GM23338 (cell line): ENCODE data around the gene IL13. TPM values are rescaled to one million over a fixed set of nuclear protein-coding genes. Genes with fewer than 3 reads are reported as not detected.

ENCODE experiments used
- ATAC-seq: fragments of 200-7000 bp; cut with Tn5 transposase; 3 replicates; pipeline ENCODE4 v1.9.1; 2020
- DNase-seq: peaks from one replicate; pipeline ENCODE4 v3.0.0-alpha.2; 2015; ENCODE audit warnings: low spot score
- H2AFZ ChIP-seq: fragments of 200-600 bp; sonication (generic); 2 replicates; pipeline ENCODE4 v1.8.0; 2016; ENCODE audit warnings: antibody characterized with exemption, mild to moderate bottlenecking, moderate library complexity
- H3F3A ChIP-seq: fragments of 200-600 bp; sonication (generic); replicated peaks from 2 replicates; pipeline ENCODE4 v1.8.0; 2017; ENCODE audit warnings: antibody characterized with exemption, mixed run types, low read depth
- H3K27ac ChIP-seq: fragments of 200-600 bp; sonication (generic); 2 replicates; pipeline ENCODE4 v1.6.1; 2016; ENCODE audit warnings: low read depth
- H3K27me3 ChIP-seq: fragments of 200-600 bp; sonication (generic); 2 replicates; pipeline ENCODE4 v1.8.0; 2016; ENCODE audit warnings: mild to moderate bottlenecking, mixed run types, moderate library complexity; ENCODE audit not compliant: insufficient read depth
- H3K36me3 ChIP-seq: fragments of 200-600 bp; sonication (generic); 2 replicates; pipeline ENCODE4 v1.8.0; 2016; ENCODE audit warnings: mild to moderate bottlenecking; ENCODE audit not compliant: insufficient read depth
- H3K4me1 ChIP-seq: fragments of 200-600 bp; sonication (generic); 2 replicates; pipeline ENCODE4 v1.8.0; 2016; ENCODE audit warnings: mild to moderate bottlenecking, moderate library complexity; ENCODE audit not compliant: insufficient read depth
- H3K4me2 ChIP-seq: fragments of 200-600 bp; sonication (generic); 2 replicates; pipeline ENCODE4 v1.7.1; 2017; ENCODE audit warnings: mixed run types
- H3K4me3 ChIP-seq: fragments of 200-600 bp; sonication (generic); 2 replicates; pipeline ENCODE4 v1.6.1; 2016; ENCODE audit warnings: mixed run types
- H3K79me2 ChIP-seq: fragments of 200-600 bp; sonication (generic); replicated peaks from 2 replicates; pipeline ENCODE4 v1.8.0; 2017; ENCODE audit warnings: mild to moderate bottlenecking; ENCODE audit not compliant: insufficient read depth
- H3K9me2 ChIP-seq: fragments of 200-600 bp; sonication (generic); 2 replicates; pipeline ENCODE4 v1.8.0; 2017; ENCODE audit not compliant: insufficient read depth
- H4K20me1 ChIP-seq: fragments of 200-600 bp; sonication (generic); replicated peaks from 2 replicates; pipeline ENCODE4 v1.8.0; 2017; ENCODE audit warnings: mild to moderate bottlenecking; ENCODE audit not compliant: insufficient read depth
- H3K27ac Mint-ChIP-seq: 2 replicates; pipeline ENCODE4 v1.8.0; 2020; ENCODE audit warnings: inconsistent platforms, mild to moderate bottlenecking, moderate library complexity, mixed read lengths
- H3K27me3 Mint-ChIP-seq: 3 replicates; pipeline ENCODE4 v1.8.0; 2022; ENCODE audit warnings: low read depth, mild to moderate bottlenecking, moderate library complexity, mixed read lengths, inconsistent platforms; ENCODE audit not compliant: insufficient read depth, poor library complexity
- H3K36me3 Mint-ChIP-seq: 3 replicates; pipeline ENCODE4 v1.8.0; 2021; ENCODE audit warnings: low read depth, mild to moderate bottlenecking, inconsistent platforms, moderate library complexity, mixed read lengths
- H3K4me1 Mint-ChIP-seq: 3 replicates; pipeline ENCODE4 v1.8.0; 2020; ENCODE audit warnings: mild to moderate bottlenecking, inconsistent platforms, mixed read lengths
- H3K4me3 Mint-ChIP-seq: 3 replicates; pipeline ENCODE4 v1.8.0; 2021; ENCODE audit warnings: moderate library complexity, mild to moderate bottlenecking, inconsistent platforms, mixed read lengths
- H3K9me3 Mint-ChIP-seq: 3 replicates; pipeline ENCODE4 v1.8.0; 2020; ENCODE audit warnings: moderate library complexity, mild to moderate bottlenecking, inconsistent platforms, mixed read lengths
- CREB1 ChIP-seq: fragments of 250-450 bp; sonication (Bioruptor Pico); IDR thresholded peaks from 2 replicates; pipeline ENCODE4 v1.5.0; 2020; ENCODE audit warnings: low read depth, mild to moderate bottlenecking, moderate library complexity
- JUNB ChIP-seq: IDR thresholded peaks from one replicate; pipeline ENCODE4 v1.6.1; 2016; ENCODE audit warnings: antibody characterized with exemption; ENCODE audit not compliant: unreplicated experiment
- NANOG ChIP-seq: IDR thresholded peaks from 2 replicates; pipeline ENCODE4 v1.6.1; 2016; ENCODE audit warnings: antibody characterized with exemption, borderline replicate concordance
- REST ChIP-seq: IDR thresholded peaks from one replicate; pipeline ENCODE4 v1.6.1; 2018; ENCODE audit warnings: antibody characterized with exemption; ENCODE audit not compliant: unreplicated experiment
- ZNF114 ChIP-seq: fragments of 250-450 bp; sonication (Bioruptor Pico); IDR thresholded peaks from 2 replicates; pipeline ENCODE4 v1.5.0; 2020; ENCODE audit warnings: mild to moderate bottlenecking, moderate library complexity
- ZNF331 ChIP-seq: fragments of 250-450 bp; sonication (Bioruptor Pico); IDR thresholded peaks from 2 replicates; pipeline ENCODE4 v1.5.0; 2020; ENCODE audit warnings: low read depth, mild to moderate bottlenecking, moderate library complexity
- polyA plus RNA-seq: library from polyadenylated mRNA; unstranded; fragments of >200 nt; fragmentation: Nextera tagmentation; extraction: Ambion mirVana; gene quantifications from 2 replicates; pipeline ENCODE4 v1.2.1, GENCODE V29; 2016
- total RNA-seq: library from RNA; depleted of rRNA; stranded (reverse); fragments of >200 nt; shearing (Covaris generic); gene quantifications from 2 replicates; pipeline ENCODE4 v1.2.3, GENCODE V29; 2014
- TF ChIP-seq, protein P1 (sequence below): fragments of 250-450 bp; sonication (Bioruptor Pico); IDR thresholded peaks from 2 replicates; pipeline ENCODE4 v1.5.0; 2020; ENCODE audit warnings: mild to moderate bottlenecking, moderate library complexity

IL13 gene
- total and polyA plus RNA-seq, 2 experiments from 2014 or later: not detected

DNA sequence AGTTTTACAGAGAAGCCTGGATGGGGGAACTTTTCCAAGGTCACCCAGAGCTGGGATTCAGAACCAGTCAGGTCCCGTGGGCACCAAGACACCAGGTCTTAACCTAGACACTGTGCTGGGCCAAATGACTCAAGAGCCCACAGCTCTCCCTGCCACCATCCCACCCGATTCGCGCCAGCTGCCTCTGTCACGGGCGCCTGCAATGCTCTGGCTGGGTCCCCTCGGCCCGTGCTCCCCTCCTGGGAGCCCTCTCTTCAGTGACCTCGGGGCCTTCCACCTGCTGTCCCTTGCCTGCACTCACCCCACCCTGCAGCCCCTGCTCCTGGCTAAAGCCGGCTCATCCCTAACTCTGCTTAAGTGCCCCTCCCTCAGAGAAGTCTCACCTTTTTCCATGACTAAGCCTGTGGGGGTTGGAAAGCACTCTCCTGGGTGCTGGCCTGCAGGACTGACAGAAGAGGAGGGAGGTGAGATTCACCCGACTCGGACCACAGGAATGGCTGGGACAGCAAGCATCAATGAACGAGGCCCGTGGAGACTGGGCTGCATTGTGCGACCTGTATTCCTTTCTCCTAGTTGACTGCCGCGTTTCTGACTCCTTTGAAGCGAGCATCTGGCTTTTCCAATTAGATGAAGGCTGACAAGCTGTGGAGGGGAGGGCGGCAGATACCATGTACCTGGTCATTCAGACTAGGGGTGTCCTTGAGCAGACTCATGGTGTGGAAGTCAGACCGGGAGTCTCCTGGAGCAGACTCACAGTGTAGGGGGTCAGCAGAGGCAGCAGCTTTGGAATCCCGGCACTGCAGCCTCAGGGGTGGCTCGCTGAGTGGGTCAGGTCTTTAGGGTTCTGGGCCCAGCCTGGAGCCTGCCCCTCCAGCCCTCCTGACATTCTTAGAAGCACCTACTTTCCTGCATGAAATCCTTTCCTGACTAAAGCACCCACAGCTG, 10.1 kb downstream of the IL13 start:
- ATAC-seq (peak; percentile 17; the same call in 1 of the 3 replicates), DNase-seq (no peak)
- Histone ChIP-seq H2AFZ (peak overlapping the region; percentile 56; the same call in 1 of the 2 replicates), H3F3A (no peaks in the 10 kb centered on the region), H3K9me2 (peaks cover 2% of the 10 kb centered on the region; the same call in 1 of the 2 replicates), H3K27me3 (no peaks in the 10 kb centered on the region), H3K4me3 (no peak overlapping the region), H3K36me3 (no peaks in the 10 kb centered on the region), H3K4me2 (no peak overlapping the region), H3K79me2 (no peaks in the 10 kb centered on the region), H3K4me1 (no peaks in the 10 kb centered on the region), H3K27ac (no peak overlapping the region), H4K20me1 (no peaks in the 10 kb centered on the region)
- Mint-ChIP-seq H3K27me3 (peaks cover 20% of the 10 kb centered on the region), H3K4me1 (peaks cover 15% of the 10 kb centered on the region), H3K27ac (no peak overlapping the region), H3K36me3 (no peaks in the 10 kb centered on the region; the same call in 2 of the 3 replicates), H3K9me3 (no peaks in the 10 kb centered on the region; the same call in 2 of the 3 replicates), H3K4me3 (no peak overlapping the region)
- TF ChIP-seq, protein P1, sequence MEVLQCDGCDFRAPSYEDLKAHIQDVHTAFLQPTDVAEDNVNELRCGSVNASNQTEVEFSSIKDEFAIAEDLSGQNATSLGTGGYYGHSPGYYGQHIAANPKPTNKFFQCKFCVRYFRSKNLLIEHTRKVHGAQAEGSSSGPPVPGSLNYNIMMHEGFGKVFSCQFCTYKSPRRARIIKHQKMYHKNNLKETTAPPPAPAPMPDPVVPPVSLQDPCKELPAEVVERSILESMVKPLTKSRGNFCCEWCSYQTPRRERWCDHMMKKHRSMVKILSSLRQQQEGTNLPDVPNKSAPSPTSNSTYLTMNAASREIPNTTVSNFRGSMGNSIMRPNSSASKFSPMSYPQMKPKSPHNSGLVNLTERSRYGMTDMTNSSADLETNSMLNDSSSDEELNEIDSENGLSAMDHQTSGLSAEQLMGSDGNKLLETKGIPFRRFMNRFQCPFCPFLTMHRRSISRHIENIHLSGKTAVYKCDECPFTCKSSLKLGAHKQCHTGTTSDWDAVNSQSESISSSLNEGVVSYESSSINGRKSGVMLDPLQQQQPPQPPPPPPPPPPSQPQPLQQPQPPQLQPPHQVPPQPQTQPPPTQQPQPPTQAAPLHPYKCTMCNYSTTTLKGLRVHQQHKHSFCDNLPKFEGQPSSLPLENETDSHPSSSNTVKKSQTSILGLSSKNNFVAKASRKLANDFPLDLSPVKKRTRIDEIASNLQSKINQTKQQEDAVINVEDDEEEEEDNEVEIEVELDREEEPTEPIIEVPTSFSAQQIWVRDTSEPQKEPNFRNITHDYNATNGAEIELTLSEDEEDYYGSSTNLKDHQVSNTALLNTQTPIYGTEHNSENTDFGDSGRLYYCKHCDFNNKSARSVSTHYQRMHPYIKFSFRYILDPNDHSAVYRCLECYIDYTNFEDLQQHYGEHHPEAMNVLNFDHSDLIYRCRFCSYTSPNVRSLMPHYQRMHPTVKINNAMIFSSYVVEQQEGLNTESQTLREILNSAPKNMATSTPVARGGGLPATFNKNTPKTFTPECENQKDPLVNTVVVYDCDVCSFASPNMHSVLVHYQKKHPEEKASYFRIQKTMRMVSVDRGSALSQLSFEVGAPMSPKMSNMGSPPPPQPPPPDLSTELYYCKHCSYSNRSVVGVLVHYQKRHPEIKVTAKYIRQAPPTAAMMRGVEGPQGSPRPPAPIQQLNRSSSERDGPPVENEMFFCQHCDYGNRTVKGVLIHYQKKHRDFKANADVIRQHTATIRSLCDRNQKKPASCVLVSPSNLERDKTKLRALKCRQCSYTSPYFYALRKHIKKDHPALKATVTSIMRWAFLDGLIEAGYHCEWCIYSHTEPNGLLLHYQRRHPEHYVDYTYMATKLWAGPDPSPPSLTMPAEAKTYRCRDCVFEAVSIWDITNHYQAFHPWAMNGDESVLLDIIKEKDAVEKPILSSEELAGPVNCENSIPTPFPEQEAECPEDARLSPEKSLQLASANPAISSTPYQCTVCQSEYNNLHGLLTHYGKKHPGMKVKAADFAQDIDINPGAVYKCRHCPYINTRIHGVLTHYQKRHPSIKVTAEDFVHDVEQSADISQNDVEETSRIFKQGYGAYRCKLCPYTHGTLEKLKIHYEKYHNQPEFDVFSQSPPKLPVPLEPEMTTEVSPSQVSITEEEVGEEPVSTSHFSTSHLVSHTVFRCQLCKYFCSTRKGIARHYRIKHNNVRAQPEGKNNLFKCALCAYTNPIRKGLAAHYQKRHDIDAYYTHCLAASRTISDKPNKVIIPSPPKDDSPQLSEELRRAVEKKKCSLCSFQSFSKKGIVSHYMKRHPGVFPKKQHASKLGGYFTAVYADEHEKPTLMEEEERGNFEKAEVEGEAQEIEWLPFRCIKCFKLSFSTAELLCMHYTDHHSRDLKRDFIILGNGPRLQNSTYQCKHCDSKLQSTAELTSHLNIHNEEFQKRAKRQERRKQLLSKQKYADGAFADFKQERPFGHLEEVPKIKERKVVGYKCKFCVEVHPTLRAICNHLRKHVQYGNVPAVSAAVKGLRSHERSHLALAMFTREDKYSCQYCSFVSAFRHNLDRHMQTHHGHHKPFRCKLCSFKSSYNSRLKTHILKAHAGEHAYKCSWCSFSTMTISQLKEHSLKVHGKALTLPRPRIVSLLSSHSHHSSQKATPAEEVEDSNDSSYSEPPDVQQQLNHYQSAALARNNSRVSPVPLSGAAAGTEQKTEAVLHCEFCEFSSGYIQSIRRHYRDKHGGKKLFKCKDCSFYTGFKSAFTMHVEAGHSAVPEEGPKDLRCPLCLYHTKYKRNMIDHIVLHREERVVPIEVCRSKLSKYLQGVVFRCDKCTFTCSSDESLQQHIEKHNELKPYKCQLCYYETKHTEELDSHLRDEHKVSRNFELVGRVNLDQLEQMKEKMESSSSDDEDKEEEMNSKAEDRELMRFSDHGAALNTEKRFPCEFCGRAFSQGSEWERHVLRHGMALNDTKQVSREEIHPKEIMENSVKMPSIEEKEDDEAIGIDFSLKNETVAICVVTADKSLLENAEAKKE (CRISPR knock-in tag): no peak
- TF ChIP-seq CREB1 (CRISPR knock-in tag) (no peak), ZNF331 (CRISPR knock-in tag) (no peak), NANOG (no peak), ZNF114 (CRISPR knock-in tag) (no peak), REST (no peak), JUNB (no peak)
